ENCODE measurements around the gene HAGH. TPM values are rescaled to one million over a fixed set of nuclear protein-coding genes. Genes with fewer than 3 reads are reported as not detected.

HAGH gene
- polyA plus RNA-seq, 1 donor from 2014 or later: 163 TPM

- Histone ChIP-seq H3K4me2 (ENCODE audit: low read length) (no peak overlapping the region), H3K27ac (ENCODE audit: low read length) (no peak overlapping the region), H2AFZ (ENCODE audit: low read depth, low read length) (no peak overlapping the region), H3K36me3 (ENCODE audit: insufficient read depth, low read length) (no peaks in the 10 kb centered on the region), H3K9me3 (ENCODE audit: low read length) (no peaks in the 10 kb centered on the region), H4K20me1 (ENCODE audit: insufficient read depth) (no peaks in the 10 kb centered on the region), H3K79me2 (replicated peaks; ENCODE audit: insufficient read depth, low read length) (no peaks in the 10 kb centered on the region), H3K9me2 (ENCODE audit: insufficient read depth, low read length) (no peaks in the 10 kb centered on the region), H3K9ac (ENCODE audit: low read length) (no peak overlapping the region), H3K27me3 (ENCODE audit: insufficient read depth, low read depth, low read length) (peaks cover 29% of the 10 kb centered on the region), H3K4me3 (ENCODE audit: low read length) (no peak overlapping the region), H3F3A (ENCODE audit: insufficient read depth, low read length, poor library complexity, severe bottlenecking) (no peaks in the 10 kb centered on the region)
- TF ChIP-seq, protein P1, sequence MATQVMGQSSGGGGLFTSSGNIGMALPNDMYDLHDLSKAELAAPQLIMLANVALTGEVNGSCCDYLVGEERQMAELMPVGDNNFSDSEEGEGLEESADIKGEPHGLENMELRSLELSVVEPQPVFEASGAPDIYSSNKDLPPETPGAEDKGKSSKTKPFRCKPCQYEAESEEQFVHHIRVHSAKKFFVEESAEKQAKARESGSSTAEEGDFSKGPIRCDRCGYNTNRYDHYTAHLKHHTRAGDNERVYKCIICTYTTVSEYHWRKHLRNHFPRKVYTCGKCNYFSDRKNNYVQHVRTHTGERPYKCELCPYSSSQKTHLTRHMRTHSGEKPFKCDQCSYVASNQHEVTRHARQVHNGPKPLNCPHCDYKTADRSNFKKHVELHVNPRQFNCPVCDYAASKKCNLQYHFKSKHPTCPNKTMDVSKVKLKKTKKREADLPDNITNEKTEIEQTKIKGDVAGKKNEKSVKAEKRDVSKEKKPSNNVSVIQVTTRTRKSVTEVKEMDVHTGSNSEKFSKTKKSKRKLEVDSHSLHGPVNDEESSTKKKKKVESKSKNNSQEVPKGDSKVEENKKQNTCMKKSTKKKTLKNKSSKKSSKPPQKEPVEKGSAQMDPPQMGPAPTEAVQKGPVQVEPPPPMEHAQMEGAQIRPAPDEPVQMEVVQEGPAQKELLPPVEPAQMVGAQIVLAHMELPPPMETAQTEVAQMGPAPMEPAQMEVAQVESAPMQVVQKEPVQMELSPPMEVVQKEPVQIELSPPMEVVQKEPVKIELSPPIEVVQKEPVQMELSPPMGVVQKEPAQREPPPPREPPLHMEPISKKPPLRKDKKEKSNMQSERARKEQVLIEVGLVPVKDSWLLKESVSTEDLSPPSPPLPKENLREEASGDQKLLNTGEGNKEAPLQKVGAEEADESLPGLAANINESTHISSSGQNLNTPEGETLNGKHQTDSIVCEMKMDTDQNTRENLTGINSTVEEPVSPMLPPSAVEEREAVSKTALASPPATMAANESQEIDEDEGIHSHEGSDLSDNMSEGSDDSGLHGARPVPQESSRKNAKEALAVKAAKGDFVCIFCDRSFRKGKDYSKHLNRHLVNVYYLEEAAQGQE (IDR thresholded peaks at IDR 0.05; ENCODE audit: borderline replicate concordance): no peak
- TF ChIP-seq SMC3 (conservative IDR thresholded peaks at IDR 0.05; ENCODE audit: poor library complexity) (no peak), TAF1 (IDR thresholded peaks at IDR 0.05; ENCODE audit: low read depth) (no peak), POLR2AphosphoS5 (IDR thresholded peaks at IDR 0.05) (no peak), EP300 (conservative IDR thresholded peaks at IDR 0.05; ENCODE audit: poor library complexity, severe bottlenecking) (no peak), RAD21 (conservative IDR thresholded peaks at IDR 0.05) (no peak), MXI1 (conservative IDR thresholded peaks at IDR 0.05; ENCODE audit: poor library complexity, severe bottlenecking) (no peak), EZH2 (IDR thresholded peaks at IDR 0.05; ENCODE audit: borderline replicate concordance, insufficient read depth, low read length, poor library complexity, severe bottlenecking) (no peak)
- TF ChIP-seq, protein P2, sequence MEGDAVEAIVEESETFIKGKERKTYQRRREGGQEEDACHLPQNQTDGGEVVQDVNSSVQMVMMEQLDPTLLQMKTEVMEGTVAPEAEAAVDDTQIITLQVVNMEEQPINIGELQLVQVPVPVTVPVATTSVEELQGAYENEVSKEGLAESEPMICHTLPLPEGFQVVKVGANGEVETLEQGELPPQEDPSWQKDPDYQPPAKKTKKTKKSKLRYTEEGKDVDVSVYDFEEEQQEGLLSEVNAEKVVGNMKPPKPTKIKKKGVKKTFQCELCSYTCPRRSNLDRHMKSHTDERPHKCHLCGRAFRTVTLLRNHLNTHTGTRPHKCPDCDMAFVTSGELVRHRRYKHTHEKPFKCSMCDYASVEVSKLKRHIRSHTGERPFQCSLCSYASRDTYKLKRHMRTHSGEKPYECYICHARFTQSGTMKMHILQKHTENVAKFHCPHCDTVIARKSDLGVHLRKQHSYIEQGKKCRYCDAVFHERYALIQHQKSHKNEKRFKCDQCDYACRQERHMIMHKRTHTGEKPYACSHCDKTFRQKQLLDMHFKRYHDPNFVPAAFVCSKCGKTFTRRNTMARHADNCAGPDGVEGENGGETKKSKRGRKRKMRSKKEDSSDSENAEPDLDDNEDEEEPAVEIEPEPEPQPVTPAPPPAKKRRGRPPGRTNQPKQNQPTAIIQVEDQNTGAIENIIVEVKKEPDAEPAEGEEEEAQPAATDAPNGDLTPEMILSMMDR (IDR thresholded peaks at IDR 0.05; ENCODE audit: poor library complexity, severe bottlenecking): no peak
Observed at GRCh38 chr16:1870365-1871082, 43.9 kb upstream of the HAGH start.

GRCh38 chr16:1865902-1866690 is 39.5 kb upstream of the HAGH start:
- no peaks in the 10 kb centered on the region for H3K9me2 ChIP-seq (ENCODE audit: insufficient read depth, low read length)
- H3K36me3 ChIP-seq (ENCODE audit: insufficient read depth, low read length): no peaks in the 10 kb centered on the region
- TF ChIP-seq SMC3 (conservative IDR thresholded peaks at IDR 0.05; ENCODE audit: poor library complexity) (no peak), EP300 (conservative IDR thresholded peaks at IDR 0.05; ENCODE audit: poor library complexity, severe bottlenecking) (no peak), TAF1 (IDR thresholded peaks at IDR 0.05; ENCODE audit: low read depth) (no peak), MXI1 (conservative IDR thresholded peaks at IDR 0.05; ENCODE audit: poor library complexity, severe bottlenecking) (no peak), POLR2AphosphoS5 (IDR thresholded peaks at IDR 0.05) (no peak), EZH2 (IDR thresholded peaks at IDR 0.05; ENCODE audit: borderline replicate concordance, insufficient read depth, low read length, poor library complexity, severe bottlenecking) (no peak)
- TF ChIP-seq, protein P1 (IDR thresholded peaks at IDR 0.05; ENCODE audit: borderline replicate concordance): no peak
- TF ChIP-seq, protein P2 (IDR thresholded peaks at IDR 0.05; ENCODE audit: poor library complexity, severe bottlenecking): no peak
- H2AFZ ChIP-seq (ENCODE audit: low read depth, low read length): no peak overlapping the region
- no peak overlapping the region for H3K27ac ChIP-seq (ENCODE audit: low read length)
- H3K4me3 ChIP-seq (ENCODE audit: low read length): no peak overlapping the region
- no peaks in the 10 kb centered on the region for H4K20me1 ChIP-seq (ENCODE audit: insufficient read depth)
- no peaks in the 10 kb centered on the region for H3K9me3 ChIP-seq (ENCODE audit: low read length)
- peaks cover 22% of the 10 kb centered on the region for H3K27me3 ChIP-seq (ENCODE audit: insufficient read depth, low read depth, low read length)
- no peaks in the 10 kb centered on the region for H3K79me2 ChIP-seq (replicated peaks; ENCODE audit: insufficient read depth, low read length)
- H3F3A ChIP-seq (ENCODE audit: insufficient read depth, low read length, poor library complexity, severe bottlenecking): no peaks in the 10 kb centered on the region
- H3K9ac ChIP-seq (ENCODE audit: low read length): no peak overlapping the region
- H3K4me2 ChIP-seq (ENCODE audit: low read length): no peak overlapping the region

All from neural cell (in vitro differentiated cells).